PC-9 (cell line): Measurements from ENCODE around the gene THOC7.

Experiments
- CTCF ChIP-seq: fragments of 200-600 bp; sonication (generic); conservative IDR thresholded peaks from 2 replicates; pipeline ENCODE4 v1.6.1; 2017; ENCODE audit warnings: mixed run types, antibody characterized with exemption, mild to moderate bottlenecking, moderate library complexity
- EZH2 ChIP-seq: fragments of 200-600 bp; sonication (generic); IDR thresholded peaks from 2 replicates; pipeline ENCODE4 v1.8.0; 2017; ENCODE audit warnings: antibody characterized with exemption, low read depth

- no peak for TF ChIP-seq EZH2
- no peak for TF ChIP-seq CTCF
Measured at GRCh38 chr3:63849175-63849574, 14.4 kb downstream of the THOC7 start.
